ENCODE data around the gene MYOM1. TPM values are rescaled to one million over a fixed set of nuclear protein-coding genes. Genes with fewer than 3 reads are reported as not detected.
A peak's percentile ranks its signal among the peaks of the same experiment; 100 is the strongest.

The MYOM1 gene
- total RNA-seq, 1 experiment from 2014 or later: 0.37 TPM

GRCh38 chr18:3238742-3239141, 19.0 kb upstream of the MYOM1 start:
- intact Hi-C loops (cut with micrococcal nuclease; ENCODE audit: unreplicated experiment): no loop called here
- Histone ChIP-seq H3K27ac (ENCODE audit: low read depth, low read length, poor library complexity, severe bottlenecking) (no peak overlapping the region), H3K36me3 (ENCODE audit: insufficient read depth, low read length, poor library complexity, severe bottlenecking) (no peaks in the 10 kb centered on the region), H3K27me3 (replicated peaks; ENCODE audit: insufficient read depth, low read depth, low read length, poor library complexity) (no peaks in the 10 kb centered on the region), H3K9me3 (ENCODE audit: low read depth, low read length, poor library complexity, severe bottlenecking) (no peaks in the 10 kb centered on the region), H3K4me3 (ENCODE audit: low read depth, low read length, poor library complexity, severe bottlenecking) (no peak overlapping the region), H3K4me1 (ENCODE audit: insufficient read depth, low read length, poor library complexity, severe bottlenecking) (peaks cover 5% of the 10 kb centered on the region)
- TF ChIP-seq, protein P1, sequence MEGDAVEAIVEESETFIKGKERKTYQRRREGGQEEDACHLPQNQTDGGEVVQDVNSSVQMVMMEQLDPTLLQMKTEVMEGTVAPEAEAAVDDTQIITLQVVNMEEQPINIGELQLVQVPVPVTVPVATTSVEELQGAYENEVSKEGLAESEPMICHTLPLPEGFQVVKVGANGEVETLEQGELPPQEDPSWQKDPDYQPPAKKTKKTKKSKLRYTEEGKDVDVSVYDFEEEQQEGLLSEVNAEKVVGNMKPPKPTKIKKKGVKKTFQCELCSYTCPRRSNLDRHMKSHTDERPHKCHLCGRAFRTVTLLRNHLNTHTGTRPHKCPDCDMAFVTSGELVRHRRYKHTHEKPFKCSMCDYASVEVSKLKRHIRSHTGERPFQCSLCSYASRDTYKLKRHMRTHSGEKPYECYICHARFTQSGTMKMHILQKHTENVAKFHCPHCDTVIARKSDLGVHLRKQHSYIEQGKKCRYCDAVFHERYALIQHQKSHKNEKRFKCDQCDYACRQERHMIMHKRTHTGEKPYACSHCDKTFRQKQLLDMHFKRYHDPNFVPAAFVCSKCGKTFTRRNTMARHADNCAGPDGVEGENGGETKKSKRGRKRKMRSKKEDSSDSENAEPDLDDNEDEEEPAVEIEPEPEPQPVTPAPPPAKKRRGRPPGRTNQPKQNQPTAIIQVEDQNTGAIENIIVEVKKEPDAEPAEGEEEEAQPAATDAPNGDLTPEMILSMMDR (conservative IDR thresholded peaks at IDR 0.05; ENCODE audit: low read depth, low read length): peak; percentile 33; the same call in 1 of the 2 replicates
- TF ChIP-seq EZH2 (IDR thresholded peaks at IDR 0.05; ENCODE audit: borderline replicate concordance, low read depth, low read length, poor library complexity, severe bottlenecking): no peak
- CTCF ChIA-PET: interaction anchor here (0.5 to 0.7 kb wide), 2 partner anchors 50 to 111 kb away, joined by 3 to 4 read pairs; no protein-coding TSS in a partner anchor
- no peak for DNase-seq (ENCODE audit: low spot score)
- BruUV-seq (replicated peaks): no TSS peak
- POLR2A ChIA-PET (ENCODE audit: low non-redundant PET): no interaction called here

- no peak for DNase-seq (ENCODE audit: low spot score)
- H3K9me3 ChIP-seq (ENCODE audit: low read depth, low read length, poor library complexity, severe bottlenecking): no peaks in the 10 kb centered on the region
- ChIA-PET CTCF (no interaction called here), POLR2A (ENCODE audit: low non-redundant PET) (no interaction called here)
- no peak overlapping the region for H3K27ac ChIP-seq (ENCODE audit: low read depth, low read length, poor library complexity, severe bottlenecking)
- intact Hi-C loops (cut with micrococcal nuclease; ENCODE audit: unreplicated experiment): no loop called here
- peaks cover 5% of the 10 kb centered on the region for H3K4me1 ChIP-seq (ENCODE audit: insufficient read depth, low read length, poor library complexity, severe bottlenecking)
- TF ChIP-seq, protein P1 (conservative IDR thresholded peaks at IDR 0.05; ENCODE audit: low read depth, low read length): no peak
- TF ChIP-seq EZH2 (IDR thresholded peaks at IDR 0.05; ENCODE audit: borderline replicate concordance, low read depth, low read length, poor library complexity, severe bottlenecking): no peak
- H3K4me3 ChIP-seq (ENCODE audit: low read depth, low read length, poor library complexity, severe bottlenecking): no peak overlapping the region
- BruUV-seq (replicated peaks): no TSS peak
- no peaks in the 10 kb centered on the region for H3K27me3 ChIP-seq (replicated peaks; ENCODE audit: insufficient read depth, low read depth, low read length, poor library complexity)
- no peaks in the 10 kb centered on the region for H3K36me3 ChIP-seq (ENCODE audit: insufficient read depth, low read length, poor library complexity, severe bottlenecking)
Observed at GRCh38 chr18:3236470-3236869, 16.7 kb upstream of the MYOM1 start.

- no peaks in the 10 kb centered on the region for H3K9me3 ChIP-seq (ENCODE audit: low read depth, low read length, poor library complexity, severe bottlenecking)
- TF ChIP-seq, protein P1 (conservative IDR thresholded peaks at IDR 0.05; ENCODE audit: low read depth, low read length): no peak
- TF ChIP-seq EZH2 (IDR thresholded peaks at IDR 0.05; ENCODE audit: borderline replicate concordance, low read depth, low read length, poor library complexity, severe bottlenecking): no peak
- ChIA-PET POLR2A (ENCODE audit: low non-redundant PET) (no interaction called here), CTCF (no interaction called here)
- DNase-seq (ENCODE audit: low spot score): no peak
- intact Hi-C loops (cut with micrococcal nuclease; ENCODE audit: unreplicated experiment): no loop called here
- peaks cover 5% of the 10 kb centered on the region for H3K4me1 ChIP-seq (ENCODE audit: insufficient read depth, low read length, poor library complexity, severe bottlenecking)
- no peaks in the 10 kb centered on the region for H3K36me3 ChIP-seq (ENCODE audit: insufficient read depth, low read length, poor library complexity, severe bottlenecking)
- no peak overlapping the region for H3K27ac ChIP-seq (ENCODE audit: low read depth, low read length, poor library complexity, severe bottlenecking)
- no peaks in the 10 kb centered on the region for H3K27me3 ChIP-seq (replicated peaks; ENCODE audit: insufficient read depth, low read depth, low read length, poor library complexity)
- no peak overlapping the region for H3K4me3 ChIP-seq (ENCODE audit: low read depth, low read length, poor library complexity, severe bottlenecking)
- BruUV-seq (replicated peaks): no TSS peak
Observed at GRCh38 chr18:3235846-3236245, 16.1 kb upstream of the MYOM1 start.
